ENCODE measurements around the gene NUDT16L1. TPM values are rescaled to one million over a fixed set of nuclear protein-coding genes. Genes with fewer than 3 reads are reported as not detected.

The NUDT16L1 gene
- total RNA-seq, 1 experiment from 2014 or later: 50.5 TPM

DNA sequence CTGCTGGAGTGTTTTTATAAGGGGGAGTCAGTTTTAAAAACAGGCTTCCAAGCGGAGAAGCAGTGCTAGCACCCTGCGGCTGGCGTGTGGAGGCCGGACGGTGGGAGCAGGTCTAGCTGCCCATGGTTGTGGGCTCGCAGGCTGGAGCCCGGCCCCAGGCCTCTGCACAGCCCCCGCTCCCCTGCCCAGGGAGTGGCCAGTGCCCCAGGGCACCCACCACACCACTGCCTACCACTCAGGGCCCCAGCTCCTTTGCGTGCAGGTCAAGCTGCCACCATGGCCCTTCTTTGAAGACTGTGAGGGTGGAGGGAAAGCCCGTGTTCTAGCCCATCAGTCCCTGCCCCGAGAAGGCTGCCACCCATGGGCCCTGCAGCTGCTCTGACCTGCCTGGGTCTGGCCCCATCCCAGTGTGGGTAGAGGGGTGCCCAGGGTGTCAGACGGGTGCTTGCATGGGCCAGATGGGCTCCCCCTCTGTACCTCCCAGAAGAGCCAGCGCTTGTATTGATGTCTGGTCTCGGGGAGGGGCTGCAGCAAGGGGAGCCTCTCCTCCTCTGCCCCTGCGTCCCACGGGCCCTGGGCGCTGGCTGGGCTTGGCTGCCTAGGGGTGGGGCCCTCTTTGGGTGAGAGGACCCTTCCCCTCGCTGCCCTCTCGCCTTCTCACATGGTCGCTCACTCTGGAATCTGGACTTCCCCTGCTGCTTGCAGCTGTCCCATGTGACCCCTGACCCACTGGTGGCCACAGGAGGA, 1.5 kb upstream of the NUDT16L1 start:
- no peak overlapping the region for H3K4me3 ChIP-seq (ENCODE audit: insufficient read depth, low read depth, low read length)
- peaks cover 9% of the 10 kb centered on the region for H3K36me3 ChIP-seq (replicated peaks; ENCODE audit: control insufficient read depth, insufficient read depth, low read length)
- no peaks in the 10 kb centered on the region for H3K27me3 ChIP-seq (ENCODE audit: control insufficient read depth, insufficient read depth, low read length)
- peak; percentile 77 for DNase-seq

DNA sequence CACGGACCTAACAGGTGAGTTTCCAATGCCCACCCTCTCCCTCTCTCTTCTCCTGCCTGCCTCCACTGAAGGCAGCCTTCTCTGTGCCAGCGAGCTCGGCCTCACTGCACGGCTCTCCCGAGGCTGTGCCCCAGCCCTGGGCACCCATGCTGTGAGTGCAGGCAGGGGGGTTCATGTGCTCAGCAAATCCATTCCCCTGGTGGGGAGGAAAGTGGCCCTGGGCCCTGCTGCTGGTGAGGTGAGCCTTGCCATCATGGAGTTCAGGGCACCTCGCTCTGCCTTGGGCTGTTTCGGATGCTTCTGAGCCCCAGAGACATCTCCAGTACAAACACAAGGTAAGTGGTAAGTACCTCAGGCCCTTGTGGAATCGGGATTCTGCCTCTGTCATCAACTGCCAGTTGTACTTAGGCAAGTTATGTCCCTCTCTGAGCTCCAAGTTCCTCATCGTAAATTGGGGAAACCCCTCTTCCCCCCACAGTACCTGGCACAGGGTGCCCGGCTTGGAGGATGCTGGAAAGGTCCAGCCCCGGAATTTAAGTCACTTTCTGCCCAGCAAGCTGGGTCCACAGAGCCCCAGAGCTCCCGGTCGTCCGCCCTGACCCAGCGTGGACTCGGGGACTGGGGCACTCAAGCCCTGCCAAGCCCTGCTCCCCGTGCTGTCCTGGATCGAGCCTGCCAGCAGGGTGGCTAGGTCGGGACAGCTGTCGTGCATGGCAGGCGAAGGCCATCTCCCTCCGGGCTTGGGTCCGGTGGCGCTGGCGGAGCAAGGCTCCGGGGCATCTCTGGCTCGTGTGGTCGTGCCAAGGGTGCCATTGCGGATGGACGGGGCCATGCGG, 684 bp upstream of the NUDT16L1 start:
- H3K27me3 ChIP-seq (ENCODE audit: control insufficient read depth, insufficient read depth, low read length): no peaks in the 10 kb centered on the region
- H3K4me3 ChIP-seq (ENCODE audit: insufficient read depth, low read depth, low read length): peak overlapping the region; percentile 47
- peaks cover 15% of the 10 kb centered on the region for H3K36me3 ChIP-seq (replicated peaks; ENCODE audit: control insufficient read depth, insufficient read depth, low read length)
- peak; percentile 72 for DNase-seq

DNA sequence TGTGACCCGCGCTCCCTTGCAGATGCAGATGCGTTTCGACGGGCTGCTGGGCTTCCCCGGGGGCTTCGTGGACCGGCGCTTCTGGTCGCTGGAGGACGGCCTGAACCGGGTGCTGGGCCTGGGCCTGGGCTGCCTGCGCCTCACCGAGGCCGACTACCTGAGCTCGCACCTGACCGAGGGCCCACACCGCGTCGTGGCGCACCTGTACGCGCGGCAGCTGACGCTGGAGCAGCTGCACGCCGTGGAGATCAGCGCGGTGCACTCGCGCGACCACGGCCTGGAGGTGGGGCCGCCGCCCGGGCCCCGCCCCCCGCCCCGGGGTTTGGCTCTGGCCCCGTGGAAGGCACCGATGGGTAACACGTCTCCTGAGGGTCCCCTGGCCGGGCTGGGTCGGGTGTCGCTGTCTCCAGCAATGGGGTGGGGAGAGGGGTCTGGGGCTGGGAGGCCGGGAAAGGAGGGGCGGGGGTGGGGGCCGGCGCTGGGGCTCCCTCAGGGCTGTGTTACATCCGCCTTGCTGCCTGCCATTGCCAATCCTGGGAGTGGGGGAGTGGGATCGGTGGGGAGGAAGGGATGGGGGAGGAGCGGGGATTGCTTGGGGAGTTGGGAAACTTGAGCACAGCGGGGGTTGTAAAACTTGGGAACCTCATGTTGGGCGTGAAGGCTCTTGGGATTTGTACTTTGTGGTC, 737 bp downstream of the NUDT16L1 start:
- H3K4me3 ChIP-seq (ENCODE audit: insufficient read depth, low read depth, low read length): peak overlapping the region; percentile 94
- H3K36me3 ChIP-seq (replicated peaks; ENCODE audit: control insufficient read depth, insufficient read depth, low read length): peaks cover 19% of the 10 kb centered on the region
- DNase-seq: peak; percentile 93
- no peaks in the 10 kb centered on the region for H3K27me3 ChIP-seq (ENCODE audit: control insufficient read depth, insufficient read depth, low read length)

DNA sequence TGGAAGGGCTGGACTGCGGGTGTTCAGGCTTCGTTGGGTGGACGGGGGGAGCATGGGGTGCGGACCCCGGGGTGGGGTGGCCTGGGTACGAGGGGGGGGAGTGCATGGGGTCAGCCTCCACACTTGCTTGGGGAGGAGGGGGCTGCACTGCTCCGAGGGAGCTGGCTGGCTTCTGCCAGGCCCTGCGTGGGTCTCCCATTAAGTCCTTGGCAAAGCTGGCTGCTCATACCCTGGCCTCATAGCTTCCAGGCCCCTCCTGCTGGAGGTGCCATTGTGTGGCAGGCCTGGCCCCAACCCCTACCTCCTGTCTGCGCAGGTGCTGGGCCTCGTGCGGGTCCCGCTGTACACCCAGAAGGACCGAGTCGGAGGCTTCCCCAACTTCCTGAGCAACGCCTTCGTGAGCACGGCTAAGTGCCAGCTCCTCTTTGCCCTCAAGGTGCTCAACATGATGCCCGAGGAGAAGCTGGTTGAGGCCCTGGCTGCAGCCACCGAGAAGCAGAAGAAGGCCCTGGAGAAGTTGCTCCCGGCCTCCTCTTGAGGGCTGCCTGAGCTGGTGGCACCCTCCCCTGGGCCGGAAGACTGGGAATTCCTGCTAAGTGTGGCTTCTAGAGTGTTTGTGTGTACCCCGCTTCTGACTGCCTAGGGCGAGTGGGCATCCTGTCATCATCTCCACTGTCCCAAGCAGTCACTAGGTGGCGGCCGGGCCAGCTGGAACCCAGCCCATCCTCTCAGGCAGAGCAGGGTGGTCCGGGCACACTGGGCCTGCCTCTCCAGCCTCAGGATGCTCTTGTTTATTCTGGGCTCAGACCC, 1.5 kb downstream of the NUDT16L1 start:
- peak overlapping the region; percentile 94; the same call in 1 of the 2 replicates for H3K4me3 ChIP-seq (ENCODE audit: insufficient read depth, low read depth, low read length)

DNA sequence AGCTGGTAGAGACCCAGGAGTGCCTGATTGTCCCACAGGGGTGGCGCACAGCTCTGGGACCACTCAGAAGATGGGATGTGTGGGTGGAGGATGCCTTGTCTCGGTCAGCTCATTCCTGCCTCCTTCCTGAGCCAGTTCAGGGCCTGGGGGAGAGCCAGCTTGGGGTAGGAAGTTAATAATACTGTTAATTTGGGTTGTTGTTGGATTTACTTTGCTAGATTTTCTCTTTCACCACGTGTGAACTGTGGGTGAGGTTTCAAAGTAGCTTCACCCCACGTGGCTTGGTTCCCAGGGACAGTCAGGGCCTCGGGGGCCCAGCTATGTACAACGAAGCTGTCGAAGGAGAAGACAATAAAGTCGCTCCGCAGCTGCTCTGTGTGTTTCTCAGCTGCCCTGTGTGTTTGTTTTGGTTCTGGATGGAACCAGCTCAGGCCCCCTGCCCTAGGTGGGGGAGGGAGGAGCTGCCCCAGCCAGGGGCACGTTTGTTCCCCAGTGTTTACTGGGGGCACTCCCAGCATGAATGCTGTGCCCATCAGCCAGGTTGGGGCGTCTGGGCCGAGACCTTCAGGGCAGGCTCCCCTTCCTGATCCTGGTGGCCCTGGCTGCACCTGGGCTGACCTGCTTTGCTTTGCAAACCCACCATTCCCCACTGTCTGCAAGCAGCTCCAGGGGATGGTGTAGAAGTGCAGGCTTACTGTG, 2.3 kb downstream of the NUDT16L1 start:
- no peak overlapping the region for H3K4me3 ChIP-seq (ENCODE audit: insufficient read depth, low read depth, low read length)

More for the DNA sequence above, 1.5 kb downstream of the NUDT16L1 start:
- H3K36me3 ChIP-seq (replicated peaks; ENCODE audit: control insufficient read depth, insufficient read depth, low read length): peaks cover 24% of the 10 kb centered on the region
- H3K27me3 ChIP-seq (ENCODE audit: control insufficient read depth, insufficient read depth, low read length): no peaks in the 10 kb centered on the region
- peak; percentile 83 for DNase-seq

DNA sequence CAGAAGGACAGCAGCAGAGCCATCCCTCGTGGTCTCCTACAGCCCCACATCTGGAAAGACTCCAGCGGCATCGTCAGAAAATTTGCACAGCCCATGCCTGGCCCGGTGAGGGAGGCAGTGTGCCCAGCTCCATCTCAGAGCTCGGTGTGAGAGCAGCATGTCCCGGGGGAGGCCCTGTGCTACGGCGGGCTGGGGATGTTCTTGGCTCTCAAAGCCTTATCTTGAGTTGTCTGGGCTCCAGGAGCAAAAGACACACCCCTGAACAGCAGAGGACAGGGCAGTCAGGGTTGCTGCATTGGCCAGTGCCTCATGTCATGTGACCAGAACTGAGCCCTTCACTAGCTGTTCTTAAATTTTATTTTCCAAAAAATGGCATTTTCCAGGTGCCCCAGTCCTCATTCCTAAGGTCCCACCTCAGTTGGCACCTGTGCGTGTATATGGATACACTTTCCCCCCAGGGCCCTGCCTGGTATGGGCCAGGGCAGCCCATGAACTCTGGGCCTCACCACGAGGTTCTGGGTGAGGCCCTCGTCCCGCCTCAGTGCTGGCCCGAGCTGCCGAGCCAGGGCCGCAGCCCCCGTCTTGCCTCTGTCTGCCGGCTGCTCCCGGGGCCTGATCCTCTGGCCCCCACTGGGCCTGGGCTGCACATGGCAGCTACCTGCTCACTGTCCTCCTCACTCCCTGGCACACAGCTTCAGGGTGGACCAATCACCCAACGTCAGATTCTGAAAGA, 3.0 kb downstream of the NUDT16L1 start:
- no peaks in the 10 kb centered on the region for H3K27me3 ChIP-seq (ENCODE audit: control insufficient read depth, insufficient read depth, low read length)
- no peak overlapping the region for H3K4me3 ChIP-seq (ENCODE audit: insufficient read depth, low read depth, low read length)
- DNase-seq: peak; percentile 60
- peaks cover 29% of the 10 kb centered on the region for H3K36me3 ChIP-seq (replicated peaks; ENCODE audit: control insufficient read depth, insufficient read depth, low read length)

More for the DNA sequence above, 2.3 kb downstream of the NUDT16L1 start:
- DNase-seq: peak; percentile 45
- Histone ChIP-seq H3K27me3 (ENCODE audit: control insufficient read depth, insufficient read depth, low read length) (no peaks in the 10 kb centered on the region), H3K36me3 (replicated peaks; ENCODE audit: control insufficient read depth, insufficient read depth, low read length) (peaks cover 26% of the 10 kb centered on the region)

DNA sequence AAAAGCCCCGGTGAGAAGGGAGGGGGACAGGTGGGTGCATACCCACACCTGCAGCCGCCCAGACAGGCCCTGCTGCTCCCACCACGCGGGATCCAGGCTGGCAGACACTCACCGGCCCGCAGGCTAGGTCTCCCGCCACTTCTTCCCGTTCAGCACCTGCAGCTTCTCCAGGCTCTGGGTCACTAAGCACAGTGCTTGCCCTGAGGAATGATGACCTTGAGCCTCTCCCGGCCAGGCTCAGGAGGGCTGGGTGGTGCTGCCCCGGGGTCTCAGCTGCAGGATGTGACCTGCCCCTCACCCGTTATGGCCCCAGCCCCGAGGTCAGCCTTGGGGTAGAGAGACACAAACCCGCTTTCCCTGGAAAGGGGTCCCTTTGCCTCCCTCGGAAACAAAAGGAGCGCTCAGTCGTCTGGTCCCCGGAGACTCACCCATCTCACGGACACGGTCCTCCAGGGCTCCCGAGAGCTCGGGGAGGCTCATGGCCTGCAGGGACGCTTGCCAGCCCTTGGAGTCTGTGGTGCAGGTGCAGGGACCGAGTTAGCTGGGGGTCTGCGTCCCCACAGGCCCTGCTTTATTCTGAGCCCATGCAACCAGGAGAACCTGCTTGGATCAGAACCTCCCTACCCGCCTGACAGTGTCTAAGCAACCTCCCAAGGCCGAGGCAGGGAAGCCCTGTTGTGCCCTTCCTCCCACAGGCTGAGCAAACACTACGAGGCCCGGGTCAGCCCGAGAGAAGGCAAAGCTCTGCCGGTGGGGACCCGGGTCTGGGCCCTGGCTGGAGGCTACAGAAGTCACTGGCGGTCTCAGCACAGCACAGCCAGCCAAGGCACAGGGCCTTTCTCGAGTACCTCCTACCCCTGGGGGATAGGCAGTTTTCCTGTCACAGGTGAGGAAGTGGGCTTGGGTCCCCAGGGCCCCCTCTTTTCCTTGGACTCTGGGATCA, 3.8 kb downstream of the NUDT16L1 start:
- Histone ChIP-seq H3K27me3 (ENCODE audit: control insufficient read depth, insufficient read depth, low read length) (no peaks in the 10 kb centered on the region), H3K4me3 (ENCODE audit: insufficient read depth, low read depth, low read length) (no peak overlapping the region), H3K36me3 (replicated peaks; ENCODE audit: control insufficient read depth, insufficient read depth, low read length) (peaks cover 29% of the 10 kb centered on the region)
- DNase-seq: peak; percentile 61

DNA sequence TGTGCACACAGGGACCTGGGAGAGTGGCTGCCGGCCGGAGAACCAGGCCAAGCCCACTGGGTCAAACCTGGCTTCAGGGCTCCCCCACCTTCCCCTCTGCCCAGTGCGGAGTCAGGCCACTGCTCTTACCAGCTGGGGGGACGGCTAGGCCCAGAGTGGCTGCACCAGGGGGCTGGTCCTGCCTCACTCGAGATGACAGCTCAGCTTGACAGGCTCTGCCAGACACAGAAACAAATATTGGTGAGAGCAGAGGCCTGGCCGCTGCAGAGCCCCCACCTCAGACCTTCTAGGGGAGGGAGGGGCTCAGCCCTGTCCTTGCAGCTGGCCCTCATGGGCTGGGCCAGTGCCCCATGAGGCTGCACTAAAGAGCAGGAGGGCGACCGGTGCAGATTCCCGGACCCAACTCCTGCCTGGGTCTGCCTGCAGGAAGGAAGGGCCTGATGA, 4.5 kb downstream of the NUDT16L1 start:
- Histone ChIP-seq H3K36me3 (replicated peaks; ENCODE audit: control insufficient read depth, insufficient read depth, low read length) (peaks cover 30% of the 10 kb centered on the region), H3K27me3 (ENCODE audit: control insufficient read depth, insufficient read depth, low read length) (no peaks in the 10 kb centered on the region), H3K4me3 (ENCODE audit: insufficient read depth, low read depth, low read length) (no peak overlapping the region)
- DNase-seq: no peak

DNA sequence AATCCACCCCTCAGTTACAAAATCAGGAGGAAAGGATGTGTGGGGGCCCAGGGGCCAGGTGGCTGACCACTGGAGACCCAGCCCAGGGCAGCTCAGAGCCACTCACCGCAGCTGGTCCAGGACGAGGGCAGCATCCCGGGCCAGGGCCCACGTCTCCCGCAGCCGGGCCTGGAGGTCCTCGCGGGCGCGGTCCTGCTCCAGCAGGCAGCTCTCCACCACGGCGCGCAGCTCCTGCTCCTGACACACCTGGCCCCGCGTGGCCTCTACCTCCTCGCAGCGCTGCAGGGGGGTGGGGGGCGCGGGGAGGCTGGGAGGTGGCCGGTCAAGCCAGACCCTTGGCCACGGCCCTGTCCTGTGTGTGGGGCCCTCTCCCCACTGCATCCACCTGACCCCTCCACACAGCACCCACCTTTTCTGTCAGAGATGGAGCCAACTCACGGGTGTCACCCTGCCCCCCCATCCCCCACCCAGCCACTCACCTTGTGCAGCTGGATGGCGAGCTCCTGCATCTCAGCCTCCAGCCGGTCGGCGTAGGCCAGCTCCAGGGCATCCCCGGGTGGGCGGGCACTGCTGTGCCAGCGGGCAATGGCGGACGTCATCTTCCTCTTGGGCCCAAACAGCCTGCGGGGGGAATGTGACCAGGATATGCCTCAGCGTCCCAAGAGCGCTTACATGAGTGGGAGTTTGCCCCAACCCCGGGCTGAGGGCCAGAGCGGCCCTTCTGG, 5.1 kb downstream of the NUDT16L1 start:
- DNase-seq: peak; percentile 65
- H3K4me3 ChIP-seq (ENCODE audit: insufficient read depth, low read depth, low read length): no peak overlapping the region
- no peaks in the 10 kb centered on the region for H3K27me3 ChIP-seq (ENCODE audit: control insufficient read depth, insufficient read depth, low read length)
- peaks cover 30% of the 10 kb centered on the region for H3K36me3 ChIP-seq (replicated peaks; ENCODE audit: control insufficient read depth, insufficient read depth, low read length)

DNA sequence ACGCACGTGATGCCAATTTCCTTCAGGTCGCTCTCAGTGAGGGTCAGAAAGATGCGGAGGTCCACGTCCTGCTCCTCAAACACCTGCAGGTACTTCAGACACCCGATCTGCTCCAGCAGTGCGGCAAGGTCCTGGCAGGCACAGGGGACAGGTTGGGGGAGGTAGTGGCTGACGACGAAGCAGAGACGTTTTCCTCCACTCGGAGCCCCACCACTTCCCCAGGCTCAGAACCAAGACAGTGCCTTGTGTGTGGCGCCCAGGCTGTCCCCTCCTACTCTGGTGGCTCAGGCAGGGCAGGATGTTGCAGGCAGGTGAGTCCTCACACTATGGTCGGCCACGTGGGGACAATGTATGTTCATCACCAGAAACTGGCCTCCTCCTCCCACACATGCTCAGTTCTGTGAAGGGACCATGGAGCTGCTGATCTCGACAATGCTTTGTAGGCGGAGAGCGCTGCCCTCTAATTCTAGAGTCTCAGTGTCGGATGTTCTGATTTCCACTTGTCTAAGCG, 5.7 kb downstream of the NUDT16L1 start:
- Histone ChIP-seq H3K4me3 (ENCODE audit: insufficient read depth, low read depth, low read length) (no peak overlapping the region), H3K27me3 (ENCODE audit: control insufficient read depth, insufficient read depth, low read length) (no peaks in the 10 kb centered on the region), H3K36me3 (replicated peaks; ENCODE audit: control insufficient read depth, insufficient read depth, low read length) (peaks cover 30% of the 10 kb centered on the region)
- no peak for DNase-seq

DNA sequence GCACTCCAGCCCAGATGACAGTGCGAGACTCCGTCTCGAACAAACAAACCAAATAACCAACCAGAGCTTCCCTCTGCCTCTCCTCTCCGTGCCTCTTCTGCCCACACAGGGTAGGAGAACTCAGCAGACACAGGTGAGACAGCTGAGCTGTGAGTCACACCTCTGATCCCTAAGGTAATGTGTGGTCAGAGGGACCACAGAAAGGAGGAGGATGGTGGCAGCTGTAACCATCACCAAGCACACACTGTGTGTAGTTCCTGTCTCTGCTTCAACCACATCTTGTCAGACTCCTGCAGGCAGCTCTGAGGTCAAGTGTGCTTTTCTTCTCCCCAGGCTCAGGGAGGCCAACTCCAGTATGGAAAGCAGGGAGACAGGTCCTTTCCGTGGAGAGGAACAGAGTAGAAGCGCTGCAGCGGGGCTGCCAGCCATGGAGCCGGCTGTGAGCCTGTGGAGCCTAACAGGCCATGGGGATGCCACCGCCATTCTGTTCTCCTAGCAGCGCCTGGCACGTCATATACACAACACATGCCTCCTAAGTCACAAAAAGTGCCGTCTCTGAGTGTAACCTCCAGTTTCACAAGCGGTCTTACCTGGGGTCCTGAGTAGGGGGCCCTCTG, 7.1 kb downstream of the NUDT16L1 start:
- DNase-seq: peak; percentile 33
- Histone ChIP-seq H3K36me3 (replicated peaks; ENCODE audit: control insufficient read depth, insufficient read depth, low read length) (peaks cover 30% of the 10 kb centered on the region), H3K4me3 (ENCODE audit: insufficient read depth, low read depth, low read length) (no peak overlapping the region), H3K27me3 (ENCODE audit: control insufficient read depth, insufficient read depth, low read length) (no peaks in the 10 kb centered on the region)
